Measurements from ENCODE around the gene SLAMF9.

GRCh38 chr1:159980786-159981185 lies 26.7 kb upstream of the SLAMF9 start:
- TF ChIP-seq CTCF (conservative IDR thresholded peaks at IDR 0.05 in 1 of 2, IDR thresholded peaks at IDR 0.05 in 1 of 2; ENCODE audit: extremely low read depth in 1 of 2, insufficient read depth in 1 of 2, low read depth in 1 of 2, low read length in 2 of 2) (no peak), EZH2 (IDR thresholded peaks at IDR 0.05; ENCODE audit: borderline replicate concordance, low read length) (no peak)

Data from mammary epithelial cell (primary cell).